NCI-H1436 (cell line): ENCODE measurements around the gene BCR.

ENCODE experiments used
- DNase-seq: peaks from one replicate; lab custom pipeline; 2025; lab: John Stamatoyannopoulos, UW

The BCR gene

GRCh38 chr22:23231471-23232093 lies 51.3 kb downstream of the BCR start:
- DNase-seq, result no peak

- no peak for DNase-seq
Observed at GRCh38 chr22:23232094-23232905, 52.0 kb downstream of the BCR start.

GRCh38 chr22:23233084-23233531 lies 52.8 kb downstream of the BCR start:
- DNase-seq, result no peak

- DNase-seq, result no peak
Observed at GRCh38 chr22:23233752-23234408, 53.6 kb downstream of the BCR start.

- no peak for DNase-seq
Observed at GRCh38 chr22:23234409-23235161, 54.3 kb downstream of the BCR start.

- DNase-seq, result no peak
Observed at GRCh38 chr22:23235425-23235824, 55.1 kb downstream of the BCR start.

GRCh38 chr22:23236026-23236425 lies 55.7 kb downstream of the BCR start:
- no peak for DNase-seq

GRCh38 chr22:23236440-23237184 lies 56.3 kb downstream of the BCR start:
- no peak for DNase-seq

GRCh38 chr22:23237201-23237798 lies 57.0 kb downstream of the BCR start:
- peak; percentile 33 for DNase-seq

- DNase-seq, result peak; percentile 17
Observed at GRCh38 chr22:23237841-23238240, 57.5 kb downstream of the BCR start.

GRCh38 chr22:23238707-23239106 lies 58.4 kb downstream of the BCR start:
- no peak for DNase-seq

GRCh38 chr22:23239429-23239828 lies 59.1 kb downstream of the BCR start:
- DNase-seq, result no peak

- no peak for DNase-seq
Observed at GRCh38 chr22:23240639-23241389, 60.5 kb downstream of the BCR start.

- DNase-seq, result no peak
Observed at GRCh38 chr22:23241562-23242472, 61.5 kb downstream of the BCR start.

GRCh38 chr22:23242473-23243001 lies 62.2 kb downstream of the BCR start:
- no peak for DNase-seq

- no peak for DNase-seq
Observed at GRCh38 chr22:23243006-23243573, 62.8 kb downstream of the BCR start.

- DNase-seq, result no peak
Observed at GRCh38 chr22:23243859-23244689, 63.8 kb downstream of the BCR start.

GRCh38 chr22:23244690-23245044 lies 64.4 kb downstream of the BCR start:
- DNase-seq, result no peak
